CD14-positive monocyte (primary cell): Measurements from ENCODE around the gene GPS2. TPM values are rescaled to one million over a fixed set of nuclear protein-coding genes. Genes with fewer than 3 reads are reported as not detected.

Experiments used
- DNase-seq, 3 donors: peaks; one replicate each; pipeline ENCODE4 v3.0.0-alpha.2; 2011 to 2022
- H2AFZ ChIP-seq: 2 replicates; pipeline ENCODE4 v1.6.0; 2012; ENCODE audit warnings: mild to moderate bottlenecking, low read depth, low read length, inconsistent platforms; ENCODE audit not compliant: insufficient read depth, poor library complexity, severe bottlenecking
- H3K27ac ChIP-seq, 2 donors: 1 replicate in 1 of 2; 2 replicates in 1 of 2; pipeline ENCODE4 v1.5.1; 2012 to 2013; ENCODE audit warnings: low read length in 2 of 2, control low read depth in 1 of 2, inconsistent platforms in 1 of 2, low read depth in 1 of 2, mild to moderate bottlenecking in 1 of 2
- H3K27me3 ChIP-seq, 2 donors: one replicate each; pipeline versions ENCODE4 v1.6.0 to v1.6.1; 2011 to 2013; ENCODE audit warnings: low read length in 2 of 2; ENCODE audit not compliant: control insufficient read depth in 2 of 2, insufficient read depth in 2 of 2
- H3K36me3 ChIP-seq, 2 donors: replicated peaks in 1 of 2; 1 replicate in 1 of 2; 2 replicates in 1 of 2; pipeline versions ENCODE4 v1.5.1 to v1.6.1; 2012 to 2013; ENCODE audit warnings: low read length in 2 of 2, control low read depth in 1 of 2, inconsistent platforms in 1 of 2, mild to moderate bottlenecking in 1 of 2; ENCODE audit not compliant: insufficient read depth in 2 of 2, control insufficient read depth in 1 of 2
- H3K4me1 ChIP-seq, 2 donors: 1 replicate in 1 of 2; 2 replicates in 1 of 2; pipeline versions ENCODE4 v1.5.1 to v1.6.1; 2012 to 2013; ENCODE audit warnings: low read length in 2 of 2, control low read depth in 1 of 2, inconsistent platforms in 1 of 2, mild to moderate bottlenecking in 1 of 2, moderate library complexity in 1 of 2; ENCODE audit not compliant: insufficient read depth in 2 of 2, control insufficient read depth in 1 of 2
- H3K4me2 ChIP-seq: replicated peaks from 2 replicates; pipeline ENCODE3; 2012; ENCODE audit warnings: low read length, moderate library complexity, mild to moderate bottlenecking; ENCODE audit not compliant: poor library complexity, severe bottlenecking; ENCODE audit errors: extremely low read depth
- H3K4me3 ChIP-seq, 3 experiments: fragments of 200-600 bp in 1 of 3; sonication (generic) in 1 of 3; replicated peaks in 1 of 3; 1 replicate in 2 of 3; 2 replicates in 1 of 3; pipeline ENCODE4 v1.5.1; 2011 to 2013; ENCODE audit warnings: low read length in 3 of 3, mild to moderate bottlenecking in 3 of 3, control low read depth in 2 of 3, low read depth in 2 of 3, inconsistent platforms in 1 of 3, moderate library complexity in 1 of 3
- H3K79me2 ChIP-seq: 2 replicates; pipeline ENCODE4 v1.6.0; 2012; ENCODE audit warnings: mild to moderate bottlenecking, control low read depth, inconsistent platforms, low read length, moderate library complexity; ENCODE audit not compliant: insufficient read depth
- H3K9ac ChIP-seq: 2 replicates; pipeline ENCODE4 v1.6.0; 2017; ENCODE audit warnings: low read length, mild to moderate bottlenecking; ENCODE audit not compliant: insufficient read depth, poor library complexity, severe bottlenecking
- H3K9me3 ChIP-seq, 2 donors: replicated peaks in 1 of 2; 1 replicate in 1 of 2; 2 replicates in 1 of 2; pipeline versions ENCODE4 v1.5.1 to v1.6.1; 2012 to 2013; ENCODE audit warnings: low read length in 2 of 2, control low read depth in 1 of 2; ENCODE audit not compliant: control insufficient read depth in 1 of 2, insufficient read depth in 1 of 2
- H4K20me1 ChIP-seq: 2 replicates; pipeline ENCODE4 v1.6.0; 2012; ENCODE audit warnings: mild to moderate bottlenecking, low read length, control low read depth, moderate library complexity; ENCODE audit not compliant: insufficient read depth
- H3K27ac Mint-ChIP-seq, 7 donors: one replicate each; pipeline ENCODE4 v1.8.0; 2020; ENCODE audit warnings: mild to moderate bottlenecking in 7 of 7, mixed read lengths in 7 of 7, moderate library complexity in 6 of 7, inconsistent platforms in 2 of 7
- H3K27me3 Mint-ChIP-seq, 3 donors: one replicate each; pipeline ENCODE4 v1.8.0; 2021 to 2022; ENCODE audit warnings: low read depth in 3 of 3, mild to moderate bottlenecking in 3 of 3, mixed read lengths in 3 of 3, moderate library complexity in 3 of 3, inconsistent platforms in 1 of 3
- H3K36me3 Mint-ChIP-seq, 2 donors: one replicate each; pipeline ENCODE4 v1.8.0; 2020; ENCODE audit warnings: mixed read lengths in 2 of 2, inconsistent platforms in 1 of 2, mild to moderate bottlenecking in 1 of 2
- H3K4me1 Mint-ChIP-seq: one replicate; pipeline ENCODE4 v1.8.0; 2020; ENCODE audit warnings: mild to moderate bottlenecking, mixed read lengths
- H3K4me3 Mint-ChIP-seq, 2 donors: one replicate each; pipeline ENCODE4 v1.8.0; 2020; ENCODE audit warnings: mild to moderate bottlenecking in 2 of 2, mixed read lengths in 2 of 2, moderate library complexity in 1 of 2
- H3K9me3 Mint-ChIP-seq, 7 donors: one replicate each; pipeline ENCODE4 v1.8.0; 2020 to 2022; ENCODE audit warnings: mixed read lengths in 7 of 7, mild to moderate bottlenecking in 6 of 7, moderate library complexity in 6 of 7, inconsistent platforms in 2 of 7
- WGBS: methylation state at CpG from one replicate; pipeline ENCODE4 v1.1.5; 2013; ENCODE audit warnings: missing lambda C conversion rate; ENCODE audit not compliant: insufficient coverage; 5-methylcytosine and 5-hydroxymethylcytosine counted together
- intact Hi-C, 2 donors: fragments of 100-400 bp; cut with micrococcal nuclease; formaldehyde crosslinking; loops; one replicate each; pipeline versions ENCODE4 v1.15.0 to v1.15.1; 2023
- polyA plus RNA-seq, 3 donors: library from polyadenylated mRNA; depleted of rRNA in 1 of 3; unstranded in 2 of 3; stranded (reverse) in 1 of 3; fragments of 300-500 nt in 2 of 3; fragments of >200 nt in 1 of 3; fragmentation: Illumina TruSeq in 2 of 3; gene quantifications; 1 replicate in 2 of 3; 2 replicates in 1 of 3; pipeline ENCODE4 v1.2.3, GENCODE V29; 2012 to 2021
- TF ChIP-seq, protein P1 (sequence below): fragments of 200-600 bp; IDR thresholded peaks from one replicate; pipeline ENCODE4 v1.8.0; 2022; ENCODE audit warnings: antibody characterized with exemption, mild to moderate bottlenecking

The GPS2 gene
- polyA plus RNA-seq, 3 donors: 53.5 to 162 (median 59.6) TPM

DNA sequence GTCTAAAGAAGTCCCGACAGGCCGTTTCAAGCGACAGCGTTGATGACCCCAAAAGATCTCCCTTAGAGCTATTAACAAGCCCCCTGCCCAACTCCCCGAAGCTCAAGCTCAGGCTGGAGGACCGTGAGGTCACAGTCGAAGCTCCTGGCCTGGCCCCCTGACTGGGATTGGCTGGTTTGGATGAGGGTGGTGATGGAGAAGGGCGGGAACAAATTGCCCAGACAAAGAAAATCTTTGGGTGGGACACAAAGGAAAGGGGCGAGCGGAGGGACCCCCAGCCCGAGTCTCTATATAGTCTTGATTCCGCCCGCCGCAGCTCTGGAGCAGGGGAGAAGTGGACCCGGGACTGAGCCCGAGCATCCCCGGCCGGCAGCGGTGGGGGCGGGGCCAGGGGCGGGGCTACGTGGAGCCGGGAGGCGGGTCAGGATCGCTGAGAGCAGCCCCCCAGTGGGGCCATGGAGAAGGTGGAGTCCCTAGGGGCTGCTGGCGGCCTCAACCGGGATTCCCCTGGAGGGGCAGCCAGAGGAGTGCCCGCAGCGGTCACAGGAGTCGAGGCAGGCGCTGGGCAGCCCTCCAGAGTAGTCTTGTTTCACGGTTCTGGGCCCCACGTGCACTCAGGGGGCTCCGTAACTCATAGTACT, 15.0 kb upstream of the GPS2 start:
- Mint-ChIP-seq H3K36me3 (peaks cover 13 to 21% of the 10 kb centered on the region in 2 donors), H3K9me3 (no peaks in the 10 kb centered on the region), H3K27ac (peak overlapping the region; percentile 96 to 100 (median 98)), H3K27me3 (peaks cover 0 to 6% (median 0%) of the 10 kb centered on the region in 3 donors), H3K4me1 (peaks cover 36% of the 10 kb centered on the region), H3K4me3 (peak overlapping the region; percentile 91 to 98)
- Histone ChIP-seq H3K36me3 (peaks cover 11 to 20% of the 10 kb centered on the region in 2 donors), H3K9me3 (no peaks in the 10 kb centered on the region), H3K4me3 (peak overlapping the region; percentile 80 to 91 (median 81)), H3K4me1 (peaks cover 34 to 39% of the 10 kb centered on the region in 2 donors), H2AFZ (peak overlapping the region; percentile 91), H3K27ac (peak overlapping the region; percentile 92), H3K27me3 (no peaks in the 10 kb centered on the region), H4K20me1 (no peaks in the 10 kb centered on the region), H3K79me2 (peaks cover 18% of the 10 kb centered on the region), H3K9ac (peak overlapping the region; percentile 66), H3K4me2 (peak overlapping the region; percentile 99)
- TF ChIP-seq, protein P1, sequence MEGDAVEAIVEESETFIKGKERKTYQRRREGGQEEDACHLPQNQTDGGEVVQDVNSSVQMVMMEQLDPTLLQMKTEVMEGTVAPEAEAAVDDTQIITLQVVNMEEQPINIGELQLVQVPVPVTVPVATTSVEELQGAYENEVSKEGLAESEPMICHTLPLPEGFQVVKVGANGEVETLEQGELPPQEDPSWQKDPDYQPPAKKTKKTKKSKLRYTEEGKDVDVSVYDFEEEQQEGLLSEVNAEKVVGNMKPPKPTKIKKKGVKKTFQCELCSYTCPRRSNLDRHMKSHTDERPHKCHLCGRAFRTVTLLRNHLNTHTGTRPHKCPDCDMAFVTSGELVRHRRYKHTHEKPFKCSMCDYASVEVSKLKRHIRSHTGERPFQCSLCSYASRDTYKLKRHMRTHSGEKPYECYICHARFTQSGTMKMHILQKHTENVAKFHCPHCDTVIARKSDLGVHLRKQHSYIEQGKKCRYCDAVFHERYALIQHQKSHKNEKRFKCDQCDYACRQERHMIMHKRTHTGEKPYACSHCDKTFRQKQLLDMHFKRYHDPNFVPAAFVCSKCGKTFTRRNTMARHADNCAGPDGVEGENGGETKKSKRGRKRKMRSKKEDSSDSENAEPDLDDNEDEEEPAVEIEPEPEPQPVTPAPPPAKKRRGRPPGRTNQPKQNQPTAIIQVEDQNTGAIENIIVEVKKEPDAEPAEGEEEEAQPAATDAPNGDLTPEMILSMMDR: no peak
- intact Hi-C loops: loop anchor here in 1 of 2 donors (2.0 to 10.0 kb wide), 3 partner anchors 21 to 245 kb away; partner anchors contain the start of gene CD68
- DNase-seq: peak; percentile 56 to 72 (median 66)
- WGBS: 1% methylated on average over 31 of the region's 34 CpGs

GRCh38 chr17:7329374-7329996, 14.3 kb upstream of the GPS2 start:
- H3K9me3 Mint-ChIP-seq: no peaks in the 10 kb centered on the region
- WGBS: under 1% methylated on average over 37 of the region's 43 CpGs
- intact Hi-C loops: loop anchor here in 1 of 2 donors (2.0 to 10.0 kb wide), 3 partner anchors 21 to 245 kb away; partner anchors contain the start of gene CD68
- H3K4me1 Mint-ChIP-seq: peaks cover 36% of the 10 kb centered on the region
- peak overlapping the region; percentile 91 for H2AFZ ChIP-seq
- TF ChIP-seq, protein P1: no peak
- H3K79me2 ChIP-seq: peaks cover 18% of the 10 kb centered on the region
- H3K36me3 Mint-ChIP-seq: peaks cover 16 to 26% of the 10 kb centered on the region in 2 donors
- H3K27ac Mint-ChIP-seq: peak overlapping the region; percentile 96 to 100 (median 98)
- peaks cover 0 to 6% (median 0%) of the 10 kb centered on the region in 3 donors for H3K27me3 Mint-ChIP-seq
- H3K4me2 ChIP-seq: peak overlapping the region; percentile 99
- peaks cover 16 to 25% of the 10 kb centered on the region in 2 donors for H3K36me3 ChIP-seq
- peak overlapping the region; percentile 80 to 91 (median 81) for H3K4me3 ChIP-seq
- no peaks in the 10 kb centered on the region for H3K27me3 ChIP-seq
- peak overlapping the region; percentile 66 for H3K9ac ChIP-seq
- H4K20me1 ChIP-seq: peaks cover under 1% of the 10 kb centered on the region
- peaks cover 34 to 39% of the 10 kb centered on the region in 2 donors for H3K4me1 ChIP-seq
- H3K9me3 ChIP-seq: no peaks in the 10 kb centered on the region
- peak; percentile 92 to 100 (median 99) for DNase-seq
- H3K4me3 Mint-ChIP-seq: peak overlapping the region; percentile 91 to 98
- peak overlapping the region; percentile 92 for H3K27ac ChIP-seq
